Measurements from ENCODE around the gene AP5Z1. TPM values are rescaled to one million over a fixed set of nuclear protein-coding genes. Genes with fewer than 3 reads are reported as not detected.
A peak's percentile ranks its signal among the peaks of the same experiment; 100 is the strongest.
"Not testable (repeated sequence)": the region's sequence is repeated elsewhere in the genome, so short reads cannot be mapped to it uniquely, and the experiment has no call there.

AP5Z1 gene
- polyA plus RNA-seq, 3 donors: 30.8 to 75.2 (median 33.8) TPM

- Mint-ChIP-seq H3K27me3 (ENCODE audit: low read depth in 3 of 3) (peaks cover 0 to 3% (median 0%) of the 10 kb centered on the region in 3 donors), H3K9me3 (peaks cover 0 to 8% (median 2%) of the 10 kb centered on the region in 7 donors), H3K27ac (peak overlapping the region in 2 of 7 donors; percentile 8 to 54), H3K4me1 (peaks cover 8% of the 10 kb centered on the region), H3K36me3 (peaks cover 35 to 45% of the 10 kb centered on the region in 2 donors), H3K4me3 (no peak overlapping the region)
- no peak overlapping the region for H3K27ac ChIP-seq (ENCODE audit: low read depth in 1 of 2, low read length in 2 of 2)
- peaks cover 48 to 49% of the 10 kb centered on the region in 2 donors for H3K36me3 ChIP-seq (replicated peaks in 1 of 2; ENCODE audit: control insufficient read depth in 1 of 2, insufficient read depth in 2 of 2, low read length in 2 of 2)
- H2AFZ ChIP-seq (ENCODE audit: insufficient read depth, low read depth, low read length, poor library complexity, severe bottlenecking): no peak overlapping the region
- peak overlapping the region; percentile 71 for H3K4me2 ChIP-seq (replicated peaks; ENCODE audit: extremely low read depth, low read length, poor library complexity, severe bottlenecking)
- peak; percentile 57 to 71 (median 63) for DNase-seq
- intact Hi-C loops (cut with micrococcal nuclease): no loop called here
- H3K9ac ChIP-seq (ENCODE audit: insufficient read depth, low read length, poor library complexity, severe bottlenecking): no peak overlapping the region
- peak; percentile 94 for TF ChIP-seq CTCF (IDR thresholded peaks at IDR 0.05)
- H3K9me3 ChIP-seq (replicated peaks in 1 of 2; ENCODE audit: control insufficient read depth in 1 of 2, insufficient read depth in 1 of 2, low read length in 2 of 2): no peaks in the 10 kb centered on the region
- no peaks in the 10 kb centered on the region for H3K79me2 ChIP-seq (ENCODE audit: insufficient read depth, low read length)
- H3K4me3 ChIP-seq (replicated peaks in 1 of 3; ENCODE audit: low read depth in 2 of 3, low read length in 3 of 3): peak overlapping the region; percentile 19 to 66 (median 28)
- no peaks in the 10 kb centered on the region for H3K27me3 ChIP-seq (ENCODE audit: control insufficient read depth in 2 of 2, insufficient read depth in 2 of 2, low read length in 2 of 2)
- H3K4me1 ChIP-seq (ENCODE audit: control insufficient read depth in 1 of 2, insufficient read depth in 2 of 2, low read length in 2 of 2): peaks cover 12 to 17% of the 10 kb centered on the region in 2 donors
- peaks cover 28% of the 10 kb centered on the region for H4K20me1 ChIP-seq (ENCODE audit: insufficient read depth, low read length)
- 67% methylated on average over 29 of the region's 50 CpGs for WGBS (ENCODE audit: insufficient coverage)
These were observed 16.5 kb downstream of the AP5Z1 start for GRCh38 chr7:4791738-4792536.

DNA sequence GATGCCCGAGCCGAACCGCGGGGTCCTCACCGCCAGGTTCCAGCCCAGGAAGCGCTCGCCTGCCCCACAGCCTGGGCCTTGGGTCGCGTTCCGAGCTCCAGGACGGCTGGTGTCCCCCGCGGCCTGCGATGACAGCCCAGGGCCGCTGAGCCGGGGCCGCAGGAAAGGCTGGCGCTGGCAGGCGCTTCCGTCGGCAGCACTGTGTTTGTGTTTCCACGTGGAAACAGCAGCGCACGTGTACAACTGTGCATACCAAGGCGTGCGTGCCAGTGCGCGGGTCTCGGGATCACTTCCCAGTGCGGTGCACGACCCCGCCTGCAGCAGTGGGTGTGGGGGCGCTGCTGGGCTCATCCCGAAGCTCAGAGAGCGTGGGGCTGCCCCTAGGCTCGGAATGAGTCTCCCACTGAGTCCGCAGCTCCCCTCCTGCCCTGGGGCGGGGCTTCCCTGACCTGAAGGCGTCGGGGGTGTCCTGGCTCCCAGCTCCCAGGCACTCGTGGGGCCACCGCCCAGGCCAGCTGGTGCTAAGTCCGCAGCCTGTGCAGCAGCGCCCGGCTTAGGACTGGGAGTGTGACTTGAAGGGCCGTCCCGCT lies 17.2 kb downstream of the AP5Z1 start:
- no peak for TF ChIP-seq CTCF (IDR thresholded peaks at IDR 0.05)
- H3K36me3 ChIP-seq (replicated peaks in 1 of 2; ENCODE audit: control insufficient read depth in 1 of 2, insufficient read depth in 2 of 2, low read length in 2 of 2): peaks cover 42% of the 10 kb centered on the region in 2 donors
- DNase-seq: peak in 2 of 3 donors; percentile 14 to 40
- no peak overlapping the region for H3K27ac ChIP-seq (ENCODE audit: low read depth in 1 of 2, low read length in 2 of 2)
- no peaks in the 10 kb centered on the region for H3K79me2 ChIP-seq (ENCODE audit: insufficient read depth, low read length)
- peak overlapping the region; percentile 71 for H3K4me2 ChIP-seq (replicated peaks; ENCODE audit: extremely low read depth, low read length, poor library complexity, severe bottlenecking)
- no peaks in the 10 kb centered on the region for H3K9me3 ChIP-seq (replicated peaks in 1 of 2; ENCODE audit: control insufficient read depth in 1 of 2, insufficient read depth in 1 of 2, low read length in 2 of 2)
- intact Hi-C loops (cut with micrococcal nuclease): no loop called here
- peaks cover 12 to 17% of the 10 kb centered on the region in 2 donors for H3K4me1 ChIP-seq (ENCODE audit: control insufficient read depth in 1 of 2, insufficient read depth in 2 of 2, low read length in 2 of 2)
- Mint-ChIP-seq H3K36me3 (peaks cover 30 to 38% of the 10 kb centered on the region in 2 donors), H3K27ac (no peak overlapping the region), H3K4me1 (peaks cover 8% of the 10 kb centered on the region), H3K9me3 (peaks cover 0 to 8% (median 2%) of the 10 kb centered on the region in 7 donors), H3K27me3 (ENCODE audit: low read depth in 3 of 3) (peaks cover 0 to 3% (median 0%) of the 10 kb centered on the region in 3 donors), H3K4me3 (peak overlapping the region in 1 of 2 donors; percentile 31)
- H3K4me3 ChIP-seq (replicated peaks in 1 of 3; ENCODE audit: low read depth in 2 of 3, low read length in 3 of 3): peak overlapping the region; percentile 19 to 66 (median 28)
- H3K9ac ChIP-seq (ENCODE audit: insufficient read depth, low read length, poor library complexity, severe bottlenecking): no peak overlapping the region
- 21% methylated on average over 47 of the region's 47 CpGs for WGBS (ENCODE audit: insufficient coverage)
- peaks cover 27% of the 10 kb centered on the region for H4K20me1 ChIP-seq (ENCODE audit: insufficient read depth, low read length)
- no peaks in the 10 kb centered on the region for H3K27me3 ChIP-seq (ENCODE audit: control insufficient read depth in 2 of 2, insufficient read depth in 2 of 2, low read length in 2 of 2)
- no peak overlapping the region for H2AFZ ChIP-seq (ENCODE audit: insufficient read depth, low read depth, low read length, poor library complexity, severe bottlenecking)

DNA sequence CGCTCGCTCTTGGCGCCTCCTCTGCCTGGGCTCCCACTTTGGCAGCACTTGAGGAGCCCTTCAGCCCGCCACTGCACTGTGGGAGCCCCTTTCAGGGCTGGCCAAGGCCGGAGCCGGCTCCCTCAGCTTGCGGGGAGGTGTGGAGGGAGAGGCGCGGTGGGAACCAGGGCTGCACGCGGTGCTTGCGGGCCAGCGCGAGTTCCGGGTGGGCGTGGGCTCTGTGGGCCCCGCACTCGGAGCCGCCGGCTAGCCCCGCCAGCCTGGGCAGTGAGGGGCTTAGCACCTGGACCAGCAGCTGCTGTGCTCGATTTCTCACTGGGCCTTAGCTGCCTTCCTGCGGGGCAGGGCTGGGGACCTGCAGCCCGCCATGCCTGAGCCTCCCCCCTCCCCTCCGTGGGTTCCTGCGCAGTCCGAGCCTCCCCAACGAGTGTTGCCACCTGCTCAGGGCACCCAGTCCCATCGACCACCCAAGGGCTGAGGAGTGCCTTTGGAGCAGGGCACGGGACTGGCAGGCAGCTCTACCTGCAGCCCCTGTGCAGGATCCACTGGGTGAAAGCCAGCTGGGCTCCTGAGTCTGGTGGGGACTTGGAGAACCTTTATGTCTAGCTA lies 18.1 kb downstream of the AP5Z1 start:
- peaks cover 33% of the 10 kb centered on the region in 2 donors for H3K36me3 ChIP-seq (replicated peaks in 1 of 2; ENCODE audit: control insufficient read depth in 1 of 2, insufficient read depth in 2 of 2, low read length in 2 of 2)
- DNase-seq: not testable (repeated sequence)

More for the DNA sequence above, 18.1 kb downstream of the AP5Z1 start:
- H3K4me1 ChIP-seq (ENCODE audit: control insufficient read depth in 1 of 2, insufficient read depth in 2 of 2, low read length in 2 of 2): peaks cover 12 to 17% of the 10 kb centered on the region in 2 donors
- intact Hi-C loops (cut with micrococcal nuclease); H3K4me3 ChIP-seq (replicated peaks in 1 of 3; ENCODE audit: low read depth in 2 of 3, low read length in 3 of 3); H3K9me3 Mint-ChIP-seq; H3K9me3 ChIP-seq (replicated peaks in 1 of 2; ENCODE audit: control insufficient read depth in 1 of 2, insufficient read depth in 1 of 2, low read length in 2 of 2); H3K4me1 Mint-ChIP-seq; H3K27ac ChIP-seq (ENCODE audit: low read depth in 1 of 2, low read length in 2 of 2); H3K4me3 Mint-ChIP-seq; H2AFZ ChIP-seq (ENCODE audit: insufficient read depth, low read depth, low read length, poor library complexity, severe bottlenecking); H3K27me3 ChIP-seq (ENCODE audit: control insufficient read depth in 2 of 2, insufficient read depth in 2 of 2, low read length in 2 of 2); H3K9ac ChIP-seq (ENCODE audit: insufficient read depth, low read length, poor library complexity, severe bottlenecking); H3K4me2 ChIP-seq (replicated peaks; ENCODE audit: extremely low read depth, low read length, poor library complexity, severe bottlenecking); H3K79me2 ChIP-seq (ENCODE audit: insufficient read depth, low read length); H3K27ac Mint-ChIP-seq; H3K27me3 Mint-ChIP-seq (ENCODE audit: low read depth in 3 of 3): not testable (repeated sequence)
- peaks cover 19% of the 10 kb centered on the region for H4K20me1 ChIP-seq (ENCODE audit: insufficient read depth, low read length)
- 97% methylated on average over 22 of the region's 30 CpGs for WGBS (ENCODE audit: insufficient coverage)
- H3K36me3 Mint-ChIP-seq: peaks cover 25 to 30% of the 10 kb centered on the region in 2 donors
